Stimulated activated CD4-positive, alpha-beta T cell treated with anti-CD3 and anti-CD28 coated beads, TNF-alpha, amount 100 ng/mL, for 4 hours (primary cell): ENCODE data around the gene MFSD12.

Experiments used
- DNase-seq, 3 experiments: peaks; one replicate each; pipeline ENCODE4 v3.0.0-alpha.2; 2020; ENCODE audit warnings: low read depth in 3 of 3

MFSD12 gene

DNA sequence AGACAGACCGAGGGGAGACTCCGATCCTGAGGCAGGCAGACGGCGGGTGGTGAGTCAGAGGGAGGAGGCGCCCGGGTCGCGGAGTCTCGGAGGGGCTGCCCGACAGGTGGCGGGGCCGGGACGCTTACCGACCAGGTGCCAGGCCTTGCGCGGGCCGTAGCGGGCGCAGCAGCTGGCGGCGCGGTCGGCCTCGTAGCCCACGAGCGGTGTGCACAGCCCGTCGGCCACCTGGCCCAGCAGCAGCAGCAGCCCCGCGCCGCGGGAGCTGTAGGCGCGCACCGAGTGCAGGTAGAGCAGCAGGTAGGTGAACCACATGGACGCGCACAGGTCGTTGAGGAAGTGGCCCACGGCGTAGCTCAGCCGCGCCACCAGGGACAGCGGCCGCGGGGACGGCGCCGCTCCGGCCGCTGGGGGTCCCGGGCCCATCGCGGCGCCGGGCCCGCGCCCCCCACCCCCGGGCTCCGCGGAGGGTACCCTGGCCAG is 367 bp downstream of the MFSD12 start:
- peak; percentile 54 to 64 (median 60) for DNase-seq

DNA sequence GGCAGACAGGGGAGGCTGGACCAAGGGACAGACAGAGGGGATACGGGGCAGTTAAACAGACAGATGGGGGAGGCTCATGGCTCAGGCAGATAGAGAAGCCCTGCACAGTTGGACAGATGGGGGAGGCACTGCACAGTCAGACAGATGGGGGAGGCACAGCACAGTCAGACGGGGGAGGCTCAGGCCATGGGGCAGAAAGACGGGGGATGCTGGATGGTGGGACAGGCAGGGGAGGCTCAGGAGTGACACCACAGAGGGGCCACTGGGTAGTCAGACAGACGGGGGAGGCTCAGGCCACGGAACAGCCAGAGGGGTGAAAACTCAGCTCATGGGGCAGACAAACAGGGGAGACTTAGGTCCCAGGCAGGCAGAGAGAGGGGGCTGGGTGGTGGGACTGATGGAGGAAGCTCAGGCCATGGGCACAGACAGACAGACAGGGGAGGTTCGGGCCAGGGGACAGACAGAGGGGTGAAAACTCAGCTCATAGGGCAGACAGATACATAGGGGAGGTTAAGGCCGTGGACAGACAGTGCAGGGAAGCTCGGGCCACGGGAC is 886 bp downstream of the MFSD12 start:
- no peak for DNase-seq

DNA sequence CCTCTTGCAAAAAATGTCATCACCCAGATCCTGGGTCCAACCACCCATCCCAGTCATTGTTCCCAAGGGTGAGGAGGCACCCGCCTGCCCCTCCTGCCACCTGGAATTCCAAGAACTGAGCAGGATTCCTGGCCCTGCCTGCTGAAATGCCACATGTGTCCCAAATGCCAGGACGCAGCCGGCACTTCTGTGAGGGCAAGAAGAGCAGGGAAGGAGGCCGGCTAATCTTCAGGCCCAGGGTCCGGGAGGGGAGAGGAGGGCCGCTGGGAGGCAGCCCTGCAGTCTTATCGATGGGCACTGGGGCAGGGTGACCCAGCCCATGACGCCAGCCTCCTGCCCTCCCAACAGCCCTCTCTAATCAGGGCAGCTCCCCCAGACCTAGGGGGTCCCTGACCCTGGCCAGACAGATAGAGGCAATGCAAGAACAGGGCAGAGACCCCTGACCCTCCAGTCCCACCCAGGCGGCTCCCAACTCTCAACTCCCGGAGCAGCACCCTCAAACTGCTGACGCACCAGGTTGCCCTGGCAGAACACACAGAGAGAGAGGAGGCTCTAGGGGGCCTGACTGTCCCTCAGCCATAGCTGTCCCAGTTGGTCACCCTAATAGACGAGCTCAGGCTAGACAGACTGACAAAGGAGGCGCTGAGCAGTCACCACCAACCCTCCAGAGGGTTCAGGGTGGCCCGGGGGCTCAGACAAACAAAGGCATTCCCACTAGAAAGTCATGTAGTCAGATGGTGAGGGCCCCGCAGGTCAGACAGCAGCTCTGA is 1.5 kb downstream of the MFSD12 start:
- no peak for DNase-seq

DNA sequence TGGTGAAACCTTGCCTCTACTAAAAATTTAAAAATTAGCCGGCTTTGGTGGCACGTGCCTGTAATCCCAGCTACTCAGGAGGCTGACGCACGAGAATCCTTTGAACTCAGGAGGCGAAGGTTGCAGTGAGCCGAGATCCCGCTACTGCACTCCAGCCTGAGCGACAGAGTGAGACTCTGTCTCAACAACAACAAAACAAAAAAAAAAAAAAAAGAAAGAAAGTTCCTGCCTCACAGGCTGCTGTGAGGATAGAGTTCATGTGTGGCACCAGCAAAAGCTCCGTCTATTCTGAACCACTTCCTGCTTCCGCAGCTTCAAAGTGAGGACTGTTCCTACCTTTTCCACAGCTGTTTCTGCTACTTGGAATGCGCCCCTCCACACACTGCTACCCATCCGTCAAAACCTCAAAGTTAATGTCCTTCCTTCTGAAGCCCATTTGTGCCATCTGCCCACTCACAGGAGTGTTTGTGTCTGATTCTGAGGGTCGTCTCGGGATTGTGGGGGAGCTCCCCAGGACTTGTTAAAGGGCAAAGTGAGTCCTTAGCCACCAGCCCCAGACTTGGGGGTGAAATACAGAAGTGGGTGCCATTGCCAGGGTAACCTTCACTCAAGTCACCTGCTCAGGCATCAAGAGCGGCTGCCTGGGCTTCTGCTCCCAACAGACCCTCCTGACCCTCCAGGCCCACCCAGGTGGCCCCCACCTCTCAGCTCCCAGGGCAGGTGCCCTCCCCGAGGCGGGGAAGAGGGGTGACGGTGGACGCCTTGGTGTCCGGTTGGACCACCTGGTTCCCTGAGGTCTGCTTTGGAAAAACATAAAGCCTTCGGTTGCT is 2.9 kb downstream of the MFSD12 start:
- DNase-seq: no peak

DNA sequence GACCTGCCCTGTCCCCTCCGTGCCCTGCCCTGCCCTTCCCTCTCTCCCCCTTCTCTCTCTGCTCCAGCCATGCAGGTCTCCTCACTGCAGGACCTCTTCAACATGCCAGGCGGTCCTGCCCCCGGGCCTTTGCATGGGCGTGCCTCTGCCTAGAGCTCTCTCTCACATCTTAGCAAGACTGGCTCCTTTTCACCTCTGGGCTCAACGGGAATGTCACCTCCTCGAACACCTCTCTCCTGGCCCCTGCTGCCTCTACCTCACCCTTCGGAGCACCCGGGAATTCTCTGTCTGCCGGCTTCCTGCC is 5.6 kb downstream of the MFSD12 start:
- no peak for DNase-seq

DNA sequence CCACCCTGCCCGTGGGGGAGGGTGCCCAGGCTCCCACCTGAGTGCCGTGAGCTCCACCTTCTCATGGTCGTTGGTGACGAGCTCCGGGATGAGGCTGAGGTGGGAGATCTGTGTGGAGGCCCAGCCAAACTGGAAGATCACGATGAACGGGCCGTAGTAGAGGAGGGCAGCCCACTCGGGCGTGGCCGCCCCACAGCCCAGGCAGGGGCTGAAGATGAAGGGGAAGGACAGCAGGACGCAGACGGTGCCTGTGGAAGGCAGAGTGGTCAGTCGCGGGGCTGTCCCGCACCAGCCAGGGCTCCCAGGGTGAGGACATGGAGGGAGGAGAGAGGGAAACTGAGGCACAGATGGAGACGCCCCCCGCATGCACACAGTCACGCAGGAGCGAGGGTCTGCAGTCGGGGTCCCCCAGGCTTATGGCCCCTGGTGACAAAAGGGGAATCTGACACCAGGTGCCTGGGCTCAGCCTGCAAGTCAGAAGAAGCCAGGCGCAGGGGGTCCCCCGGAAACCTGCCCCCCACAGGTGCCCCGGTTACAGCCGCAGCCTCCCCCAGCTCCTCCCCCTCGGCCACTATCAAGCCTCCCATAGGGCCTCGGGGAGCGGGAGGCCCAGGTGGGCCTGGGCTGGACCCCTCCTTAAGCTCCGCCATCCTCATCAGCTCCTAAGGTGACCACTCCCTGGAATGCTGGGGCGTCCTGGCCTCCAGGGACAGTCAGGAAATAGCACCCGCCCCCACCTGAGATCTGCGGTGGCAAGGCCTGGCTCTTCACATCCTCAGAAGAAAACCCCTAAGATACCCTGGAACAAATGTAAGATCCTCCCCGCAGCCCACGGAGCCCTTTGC is 6.2 kb downstream of the MFSD12 start:
- DNase-seq: no peak

DNA sequence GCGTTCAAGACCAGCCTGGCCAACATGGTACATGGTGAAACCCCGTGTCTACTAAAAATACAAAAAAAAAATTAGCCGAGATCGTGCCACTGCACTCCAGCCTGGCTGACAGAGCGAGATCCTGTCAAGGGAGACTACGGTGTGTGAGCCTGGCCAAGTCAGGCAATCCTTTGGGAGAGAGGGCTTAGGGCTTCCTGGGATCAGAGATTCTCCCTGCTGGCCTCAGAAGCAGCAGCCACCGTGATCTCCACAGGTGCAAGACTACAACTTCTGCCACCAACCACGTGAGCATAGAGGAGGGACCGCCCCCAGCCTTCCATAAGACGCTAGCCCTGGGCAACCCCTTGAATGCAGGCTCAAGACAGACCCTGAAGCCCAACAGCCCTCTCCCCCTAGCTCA is 7.6 kb downstream of the MFSD12 start:
- no peak for DNase-seq

DNA sequence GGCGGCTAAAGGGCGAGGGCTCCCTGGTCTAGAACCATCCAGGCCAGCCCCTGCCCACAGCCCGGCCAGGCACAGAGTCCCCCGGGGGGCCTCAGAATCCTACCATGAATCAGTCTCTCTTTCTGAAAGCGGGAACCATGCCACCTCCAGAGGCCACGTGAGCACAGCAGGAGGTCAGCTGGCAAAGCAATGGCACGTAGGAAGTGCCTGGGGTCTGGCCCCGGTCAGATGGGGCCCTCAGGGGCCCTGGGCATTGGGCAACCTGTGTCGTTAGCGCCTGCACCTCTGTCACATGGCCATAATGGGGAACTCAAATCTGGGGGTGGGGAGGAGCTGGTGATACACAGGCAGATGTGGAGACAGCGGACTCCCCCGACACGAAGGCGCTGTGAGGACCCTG is 8.8 kb downstream of the MFSD12 start:
- DNase-seq: no peak

DNA sequence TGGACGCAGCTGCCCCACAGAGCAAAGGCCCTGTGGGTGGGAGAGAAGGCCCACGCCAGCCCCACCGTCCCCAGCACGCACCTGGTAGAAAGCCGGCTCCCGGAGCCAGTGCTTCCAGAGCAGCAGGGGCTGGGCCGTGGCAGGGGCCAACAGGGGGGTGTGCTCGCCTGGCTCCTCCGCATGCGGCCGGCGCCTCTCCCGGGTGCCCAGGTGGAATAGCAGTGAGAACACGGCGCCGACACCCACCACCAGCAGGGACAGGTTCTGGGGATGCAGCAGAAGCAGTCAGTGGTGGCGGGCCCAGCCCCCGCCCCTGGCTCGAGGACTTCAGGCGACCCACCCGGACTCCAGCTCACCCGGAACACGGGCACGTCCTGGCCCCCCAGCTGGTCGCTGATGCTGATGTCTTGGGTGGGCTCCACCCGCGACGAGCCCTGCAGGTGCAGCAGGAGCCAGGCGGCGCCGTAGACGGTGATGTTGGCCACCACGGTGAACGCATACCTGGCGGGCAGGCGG is 9.6 kb downstream of the MFSD12 start:
- DNase-seq: no peak

DNA sequence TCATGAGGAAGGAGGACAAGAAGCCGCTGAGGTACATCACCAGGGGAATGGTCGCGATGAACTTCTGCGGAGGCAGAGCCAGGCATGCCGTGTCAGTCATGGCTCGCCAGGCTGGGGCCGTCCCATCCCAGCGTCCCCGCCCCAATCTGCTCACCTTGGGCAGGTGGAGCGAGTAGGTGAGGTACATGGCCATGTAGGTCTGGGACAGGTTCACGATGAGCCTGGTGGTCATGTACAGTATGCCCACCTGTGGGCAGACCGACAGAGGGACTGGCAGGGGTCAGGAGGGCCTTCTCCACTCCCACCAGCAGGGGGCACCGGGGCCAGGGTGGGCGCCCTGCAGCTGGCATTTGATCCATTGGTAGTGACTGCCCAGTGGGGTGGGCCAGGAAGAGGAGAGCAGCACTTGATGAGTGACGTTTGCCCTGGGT is 10.1 kb downstream of the MFSD12 start:
- no peak for DNase-seq

DNA sequence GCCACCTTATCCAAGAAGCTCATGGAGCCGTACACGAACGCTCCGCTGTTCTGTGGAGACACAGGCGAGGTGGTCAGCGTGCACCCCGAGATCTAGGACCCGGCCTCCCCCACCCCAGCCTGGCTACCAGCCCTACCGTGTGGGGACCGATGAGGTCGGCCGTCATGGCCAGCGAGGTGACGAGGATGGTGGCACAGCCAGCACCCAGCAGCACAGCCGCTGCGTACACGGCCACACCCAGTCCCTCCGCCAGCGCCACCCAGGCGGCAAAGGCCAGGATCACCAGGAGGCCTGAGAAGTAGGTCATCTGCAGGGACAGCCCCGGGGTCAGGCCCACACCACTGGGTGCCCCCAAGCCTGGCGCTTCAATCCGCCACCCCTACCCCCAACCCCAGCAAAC is 11.3 kb downstream of the MFSD12 start:
- no peak for DNase-seq

DNA sequence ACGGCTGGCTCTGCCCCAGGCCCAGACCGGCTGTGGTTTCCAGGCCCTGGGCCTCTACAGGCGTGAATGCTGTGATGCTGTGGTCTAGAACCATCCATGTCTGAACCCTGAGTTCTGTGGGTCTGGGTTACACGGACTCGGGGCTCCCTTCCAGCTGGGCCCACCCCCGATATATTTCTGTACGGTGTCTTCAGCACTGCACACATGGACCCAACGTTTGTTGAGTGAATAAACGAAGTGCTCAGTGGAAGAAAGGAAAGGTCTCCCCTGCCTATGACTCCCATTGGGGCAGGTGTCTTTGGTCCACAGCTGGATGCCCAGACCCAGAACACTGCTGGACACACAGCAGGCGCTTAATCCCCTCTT is 11.7 kb downstream of the MFSD12 start:
- DNase-seq: no peak

DNA sequence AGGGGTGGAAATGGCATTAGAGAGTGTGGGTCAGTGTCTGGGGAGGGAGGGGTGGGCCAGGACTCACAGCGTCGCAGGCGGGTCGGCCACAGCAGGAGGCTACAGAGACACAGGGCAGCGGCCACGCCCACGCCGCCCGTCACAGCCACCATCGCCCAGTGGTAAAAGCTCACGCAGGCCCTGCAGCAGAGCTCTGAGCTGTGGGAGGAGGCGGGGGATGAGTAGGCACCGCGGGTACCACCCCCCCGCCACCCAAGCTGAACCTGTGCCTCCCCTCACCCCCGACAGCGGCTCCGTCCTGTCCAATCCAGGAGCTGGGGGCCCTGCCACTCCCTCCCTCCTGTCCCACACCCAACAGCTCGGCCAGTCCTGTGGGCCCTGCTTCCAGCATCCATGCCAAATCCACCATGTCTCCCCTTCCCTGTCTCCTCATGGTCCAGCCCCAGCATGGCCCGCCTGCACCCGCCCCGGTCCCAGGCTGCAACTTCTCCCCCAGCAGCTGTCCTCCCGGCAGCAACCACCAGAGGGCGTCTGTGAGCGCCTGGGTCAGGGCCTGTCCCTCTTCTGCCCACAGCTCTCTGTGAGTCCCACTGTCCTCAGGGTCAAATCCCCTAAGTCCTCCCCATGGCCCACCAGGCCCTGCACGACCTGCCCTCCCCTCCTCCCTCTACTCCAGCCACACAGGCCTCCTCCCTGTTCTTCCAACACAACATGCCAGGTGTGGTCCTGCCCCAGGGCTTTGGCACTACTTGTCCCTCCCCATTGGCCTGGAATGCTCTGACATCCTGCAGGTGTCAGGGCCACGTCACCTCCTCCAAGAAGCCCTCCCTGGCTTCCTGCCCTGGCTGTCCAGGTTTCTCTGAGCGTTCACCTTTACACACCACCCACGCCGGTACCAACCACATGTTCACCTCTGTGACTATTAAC is 12.4 kb downstream of the MFSD12 start:
- peak; percentile 58 to 71 (median 60) for DNase-seq

DNA sequence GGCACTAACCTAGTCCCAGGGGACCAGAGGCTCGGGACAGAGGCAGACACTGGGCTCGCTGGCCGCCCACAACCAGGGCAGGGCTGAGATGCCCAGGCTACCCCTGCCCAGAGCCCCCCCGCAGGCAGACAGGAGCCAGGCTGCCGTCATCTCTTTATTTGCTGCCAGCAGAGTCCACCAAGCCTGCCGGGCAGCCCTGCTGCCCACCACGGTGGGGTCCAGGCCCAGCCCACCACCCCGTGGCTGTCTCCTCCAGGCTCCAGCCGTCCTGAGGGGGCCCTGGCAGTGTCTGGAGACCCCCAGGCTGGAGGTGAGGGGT is 13.4 kb downstream of the MFSD12 start:
- DNase-seq: no peak

DNA sequence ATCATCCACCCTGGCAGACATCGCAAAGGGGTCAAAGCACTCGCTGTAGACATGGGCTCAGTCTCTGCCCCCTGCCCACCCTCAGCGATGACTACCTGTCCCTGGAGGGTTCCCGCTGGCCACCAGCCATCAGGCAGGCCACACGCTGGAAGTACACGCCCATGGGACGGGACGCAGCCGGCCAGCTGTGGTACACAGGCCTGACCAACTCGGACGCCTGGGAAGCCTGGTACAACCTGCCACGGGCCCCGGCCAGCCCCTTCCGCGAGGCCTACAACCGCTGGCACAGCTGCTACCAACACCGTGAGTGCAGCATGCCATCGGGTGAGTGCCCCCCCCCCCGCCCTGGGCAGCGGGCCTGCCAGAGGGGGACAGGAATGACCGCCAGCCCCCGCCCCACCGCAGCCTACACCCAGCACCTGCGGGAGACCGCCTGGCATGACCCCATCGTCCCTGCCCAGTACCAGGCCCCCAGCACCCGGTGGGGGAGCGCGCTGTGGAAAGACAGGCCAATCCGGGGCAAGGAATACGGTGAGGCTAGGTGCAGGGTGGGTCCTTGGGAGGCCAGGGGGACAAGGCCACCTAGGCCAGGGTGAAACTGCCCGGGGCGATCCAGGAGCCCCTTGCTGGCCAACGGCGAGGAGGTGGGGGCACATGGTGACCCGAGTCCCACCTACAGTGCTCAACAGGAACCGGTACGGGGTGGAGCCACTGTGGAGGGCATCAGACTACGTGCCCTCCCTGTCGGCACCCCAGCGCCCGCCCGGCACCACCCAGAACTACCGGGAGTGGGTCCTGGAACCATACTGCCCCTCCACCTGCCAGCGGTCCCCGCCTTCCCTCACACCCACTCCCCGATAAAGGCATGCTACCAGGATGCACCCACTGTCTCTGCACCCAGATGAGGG is 14.0 kb downstream of the MFSD12 start:
- DNase-seq: no peak

DNA sequence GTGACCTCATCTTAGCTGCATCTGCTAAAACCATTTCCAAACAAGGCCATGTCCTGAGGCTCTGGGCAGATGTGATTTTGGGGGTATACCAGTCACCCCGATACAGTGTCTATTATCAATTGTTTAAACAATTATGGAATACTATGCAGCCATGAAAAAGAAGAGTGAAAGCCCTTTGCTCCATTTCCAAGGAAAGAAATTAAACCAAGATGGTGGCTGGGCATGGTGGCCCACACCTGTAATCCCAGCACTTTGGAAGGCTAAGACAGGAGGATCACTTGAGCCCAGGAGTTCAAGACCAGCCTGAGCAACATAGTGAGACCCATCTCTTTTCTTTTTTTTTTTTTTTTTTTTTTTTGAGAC is 17.6 kb downstream of the MFSD12 start:
- no peak for DNase-seq

DNA sequence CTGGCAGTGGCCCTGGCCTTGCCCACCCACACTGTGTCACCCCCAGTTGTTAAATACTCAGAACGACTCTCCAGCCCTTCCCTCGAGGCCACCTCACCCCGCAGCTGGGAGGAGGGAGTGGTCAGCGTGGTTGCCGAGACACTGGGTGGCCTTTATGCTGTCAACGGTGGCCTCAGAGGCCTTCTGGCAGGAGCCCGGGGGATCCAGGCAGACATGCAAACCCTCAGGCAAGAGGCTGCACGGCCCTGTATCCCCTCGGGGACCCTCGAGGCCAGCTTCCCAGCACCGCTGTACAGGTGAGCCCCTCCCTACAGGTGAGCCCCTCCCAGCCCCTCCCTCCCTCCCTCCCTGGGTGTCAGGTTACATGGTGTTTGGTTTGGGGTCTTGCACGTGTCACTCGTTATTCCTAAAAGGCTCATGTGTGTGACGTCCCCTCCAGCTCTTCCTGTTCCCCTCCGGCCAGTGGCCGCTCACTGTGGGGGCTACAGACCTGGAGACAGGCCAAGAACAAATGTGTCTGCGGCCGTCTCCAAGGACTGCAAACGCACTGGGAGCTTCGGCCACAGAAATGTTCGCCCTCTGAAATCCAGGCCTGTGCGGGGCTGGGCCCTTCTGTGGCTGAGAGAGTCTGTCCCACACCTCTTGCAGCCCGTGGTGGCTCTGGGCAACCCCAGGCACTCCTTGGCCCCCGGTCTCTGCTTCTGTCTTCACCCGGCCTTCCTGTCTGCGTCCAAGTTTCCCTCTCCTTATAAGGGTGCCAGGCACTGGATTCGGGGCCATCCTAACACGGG is 18.2 kb downstream of the MFSD12 start, which contains the start of gene TEKTIP1:
TSS of gene TEKTIP1 (plus strand) at position 210 of the 791 bp plus-strand sequence. CDS start at position 214, 4 bp downstream.
- no peak for DNase-seq

DNA sequence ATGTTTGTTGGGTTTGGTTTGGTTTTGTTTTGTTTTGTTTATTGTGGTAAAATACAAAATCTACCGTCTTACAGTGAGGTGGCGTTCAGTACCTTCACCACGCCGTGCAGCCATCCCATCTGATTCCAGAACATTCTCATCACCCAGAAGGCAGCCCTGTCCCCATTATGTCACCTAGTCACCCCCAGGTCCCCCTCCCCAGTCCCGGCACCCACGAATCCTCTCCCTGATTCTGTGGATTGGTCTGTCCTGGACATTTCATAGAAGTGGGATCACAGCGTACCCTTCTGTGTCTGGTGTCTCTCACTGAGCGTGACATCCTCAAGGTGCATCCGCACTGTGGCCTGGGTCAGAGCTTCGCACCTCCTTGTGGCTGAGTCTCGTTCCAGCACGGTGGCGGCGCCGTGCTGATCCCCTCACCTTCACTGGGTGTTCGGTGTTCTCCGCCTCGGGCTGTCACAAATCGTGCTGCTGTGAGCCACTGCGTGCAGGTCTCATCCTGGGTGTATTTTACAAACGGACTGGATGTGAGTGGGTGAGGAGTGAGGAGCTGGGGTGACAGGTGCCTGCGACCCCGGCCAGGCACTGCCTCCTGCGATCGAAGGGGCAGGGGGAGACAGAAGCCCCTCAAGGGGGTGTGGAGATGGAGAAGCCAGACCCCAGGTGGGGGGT is 19.0 kb downstream of the MFSD12 start:
- no peak for DNase-seq
